IPS DF 4.7 (cell line): ENCODE data around the gene BSN.
"Not testable (repeated sequence)": the region's sequence is repeated elsewhere in the genome, so short reads cannot be mapped to it uniquely, and the experiment has no call there.

Source experiments
- DNase-seq: peaks from one replicate; pipeline ENCODE4 v3.0.0-alpha.2; 2013; ENCODE audit warnings: low spot score; ENCODE audit errors: extremely low read depth

The BSN gene

DNA sequence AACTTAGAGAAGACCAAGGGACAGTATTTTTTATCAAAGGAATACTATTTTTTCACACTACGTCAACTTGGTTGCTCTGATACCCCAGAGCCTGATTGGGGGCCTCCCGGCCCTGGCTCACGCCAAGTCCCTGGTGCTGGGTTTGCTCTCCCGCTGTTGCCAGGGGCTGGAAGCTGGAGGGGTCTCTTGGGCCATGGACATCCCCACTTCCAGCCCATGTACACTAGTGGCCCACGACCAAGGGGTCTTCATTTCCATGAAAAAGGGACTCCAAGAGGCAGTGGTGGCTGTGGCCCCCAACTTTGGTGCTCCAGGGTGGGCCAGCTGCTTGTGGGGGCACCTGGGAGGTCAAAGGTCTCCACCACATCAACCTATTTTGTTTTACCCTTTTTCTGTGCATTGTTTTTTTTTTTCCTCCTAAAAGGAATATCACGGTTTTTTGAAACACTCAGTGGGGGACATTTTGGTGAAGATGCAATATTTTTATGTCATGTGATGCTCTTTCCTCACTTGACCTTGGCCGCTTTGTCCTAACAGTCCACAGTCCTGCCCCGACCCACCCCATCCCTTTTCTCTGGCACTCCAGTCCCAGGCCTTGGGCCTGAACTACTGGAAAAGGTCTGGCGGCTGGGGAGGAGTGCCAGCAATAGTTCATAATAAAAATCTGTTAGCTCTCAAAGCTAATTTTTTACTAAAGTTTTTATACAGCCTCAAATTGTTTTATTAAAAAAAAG is 20.3 kb upstream of the BSN start:
- DNase-seq: no peak

DNA sequence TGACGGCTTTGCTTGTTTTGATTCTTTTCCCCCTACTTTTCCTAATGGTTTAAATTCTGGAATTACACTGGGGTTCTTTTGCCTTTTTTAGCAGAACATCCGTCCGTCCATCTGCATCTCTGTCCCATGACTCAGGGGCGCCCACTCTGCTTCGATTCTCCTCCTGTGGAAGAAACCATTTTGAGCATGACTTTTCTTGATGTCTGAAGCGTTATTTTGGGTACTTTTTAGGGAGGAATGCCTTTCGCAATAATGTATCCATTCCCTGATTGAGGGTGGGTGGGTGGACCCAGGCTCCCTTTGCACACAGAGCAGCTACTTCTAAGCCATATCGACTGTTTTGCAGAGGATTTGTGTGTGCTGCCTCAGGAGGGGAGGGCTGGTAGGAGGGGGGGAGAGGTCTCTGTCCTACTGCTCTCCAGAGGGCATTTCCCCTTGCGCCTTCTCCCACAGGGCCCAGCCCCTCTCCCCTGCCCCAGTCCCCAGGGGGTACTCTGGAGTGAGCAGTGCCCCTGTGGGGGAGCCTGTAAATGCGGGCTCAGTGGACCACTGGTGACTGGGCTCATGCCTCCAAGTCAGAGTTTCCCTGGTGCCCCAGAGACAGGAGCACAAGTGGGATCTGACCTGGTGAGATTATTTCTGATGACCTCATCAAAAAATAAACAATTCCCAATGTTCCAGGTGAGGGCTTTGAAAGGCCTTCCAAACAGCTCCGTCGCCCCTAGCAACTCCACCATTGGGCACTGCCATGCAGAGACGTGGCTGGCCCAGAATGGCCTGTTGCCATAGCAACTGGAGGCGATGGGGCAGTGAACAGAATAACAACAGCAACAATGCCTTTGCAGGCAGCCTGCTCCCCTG is 19.5 kb upstream of the BSN start:
- no peak for DNase-seq

DNA sequence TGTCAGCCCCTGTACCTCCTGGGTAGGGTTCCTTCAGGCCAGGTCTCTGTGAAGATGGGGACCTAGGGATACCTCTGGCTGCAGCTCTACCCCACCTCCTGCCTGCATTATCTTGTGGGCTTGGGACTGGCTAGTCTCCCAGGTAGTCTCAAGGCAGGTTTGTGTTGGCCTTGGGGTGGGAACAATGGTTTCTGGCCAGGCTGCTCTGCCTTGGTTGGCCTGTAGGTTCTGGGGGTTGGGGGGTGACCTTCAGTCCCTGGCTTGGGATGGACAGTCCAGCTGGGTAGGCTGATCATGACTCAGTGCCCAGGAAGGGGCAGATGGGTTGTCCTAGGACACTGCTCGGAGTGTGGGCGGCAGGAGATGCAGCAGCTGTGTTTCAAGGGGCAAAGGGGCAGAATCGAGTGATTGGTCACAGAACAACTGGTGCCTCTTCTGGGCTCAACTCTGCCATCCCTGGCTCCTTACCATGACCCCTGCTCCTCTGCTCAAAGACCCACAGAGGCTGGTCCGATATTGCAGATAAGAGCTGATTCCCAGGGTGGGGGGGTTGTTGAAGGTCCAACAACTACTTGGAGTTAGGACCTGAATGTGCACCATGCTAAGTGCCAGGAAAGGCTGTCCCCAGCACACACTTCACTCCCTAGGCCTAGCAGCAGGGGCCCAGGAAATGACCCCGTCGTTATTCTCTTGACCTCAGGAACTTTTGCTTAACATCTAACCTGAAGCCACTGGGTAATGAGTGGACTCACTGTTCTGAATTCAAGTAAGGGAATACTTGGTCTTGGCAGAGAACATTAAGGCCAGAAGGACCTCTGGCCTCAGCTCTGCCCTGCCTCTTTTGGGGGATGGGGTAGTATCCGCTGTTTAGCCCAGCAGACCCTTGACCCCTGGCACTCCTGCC is 18.1 kb upstream of the BSN start:
- DNase-seq: no peak

DNA sequence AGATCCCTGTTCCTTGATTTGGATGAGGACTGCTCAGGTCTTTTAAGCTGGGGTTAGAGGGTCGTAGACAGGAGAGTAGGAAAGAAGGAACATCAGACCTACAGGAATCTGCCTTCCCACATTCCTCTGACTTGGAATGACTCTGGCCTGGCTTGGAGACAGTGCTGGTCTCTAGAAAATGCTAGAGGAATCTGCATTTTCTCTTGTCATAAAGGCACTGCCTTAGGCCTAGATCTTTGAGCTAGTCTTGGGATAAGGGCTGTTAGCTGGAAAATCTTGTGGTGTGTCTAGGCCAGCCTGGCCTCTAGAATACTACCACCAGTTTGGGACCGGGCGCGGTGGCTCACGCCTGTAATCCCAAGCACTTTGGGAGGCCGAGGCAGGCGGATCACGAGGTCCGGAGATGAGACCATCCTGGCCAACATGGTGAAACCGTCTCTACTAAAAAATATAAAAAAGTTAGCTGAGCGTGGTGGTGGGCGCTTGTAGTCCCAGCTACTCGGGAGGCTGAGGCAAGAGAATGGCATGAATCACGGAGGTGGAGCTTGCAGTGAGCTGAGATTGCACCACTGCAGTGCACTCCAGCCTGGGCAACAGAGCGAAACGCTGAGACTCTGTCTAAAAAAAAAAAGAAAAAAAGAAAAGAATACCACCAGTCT is 17.3 kb upstream of the BSN start:
- DNase-seq: no peak

DNA sequence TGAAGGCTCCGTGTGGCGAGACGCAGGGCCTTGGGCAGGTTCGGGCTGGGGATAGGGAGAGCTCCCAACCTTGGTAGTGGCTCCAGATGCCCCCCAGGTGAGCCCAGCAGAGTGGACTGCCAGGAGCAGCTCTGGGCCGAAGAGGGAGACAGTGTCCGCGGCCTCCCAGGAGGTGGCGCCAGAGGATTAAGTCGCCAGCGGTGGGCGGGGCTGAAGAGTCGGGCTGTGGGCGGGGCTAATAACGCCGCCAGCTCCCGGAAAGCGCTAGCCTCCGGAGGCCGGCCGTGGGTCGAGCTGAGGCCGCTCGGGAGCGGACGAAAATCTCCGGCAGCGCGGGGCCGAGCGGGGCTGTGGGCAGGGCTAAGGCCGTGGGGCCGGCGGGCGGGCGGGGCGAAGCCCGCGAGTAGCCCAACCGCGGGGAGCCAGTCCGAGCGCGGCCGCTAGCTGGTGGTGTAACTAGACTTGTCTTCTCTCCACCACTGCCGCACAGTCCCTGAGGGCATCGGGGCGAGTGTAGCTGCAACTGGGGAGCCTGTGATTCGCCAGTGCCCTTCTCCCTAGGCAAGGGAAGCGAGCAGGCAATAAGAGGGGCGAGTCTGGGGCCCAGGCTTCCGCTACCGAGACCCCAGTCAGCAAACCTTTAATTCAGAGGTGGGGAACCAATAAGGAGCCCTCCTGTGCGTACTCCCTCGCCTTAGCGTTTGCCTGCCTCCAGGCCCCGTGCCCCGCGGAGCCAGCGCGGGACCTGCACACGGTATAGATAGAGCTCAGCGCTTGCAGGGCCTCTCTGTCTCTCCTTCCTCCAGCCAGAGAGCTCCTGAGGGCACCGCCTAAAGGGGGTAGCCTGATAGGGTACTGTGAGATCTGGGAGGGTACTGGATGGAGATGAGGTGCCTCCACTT is 14.4 kb upstream of the BSN start:
- DNase-seq: no peak

DNA sequence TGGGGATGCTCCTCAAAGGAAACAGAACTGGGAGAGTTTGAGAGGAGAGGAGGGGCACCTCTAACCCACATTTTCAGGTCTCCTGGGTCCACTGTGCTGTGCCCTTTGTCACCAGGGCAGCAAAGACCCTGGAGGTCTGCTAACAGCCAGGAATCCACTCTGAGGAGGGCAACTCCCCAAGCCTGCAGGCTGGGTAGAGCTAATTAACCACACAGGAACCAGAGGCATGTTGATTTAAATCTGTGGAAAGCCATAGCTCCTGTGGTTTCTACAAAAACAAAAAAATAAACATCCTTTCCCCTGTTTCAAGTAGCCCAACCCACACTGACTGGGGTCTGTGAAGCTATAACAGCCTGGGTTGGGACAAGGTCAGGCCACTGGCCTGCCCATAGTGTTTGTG is 2.2 kb upstream of the BSN start:
- no peak for DNase-seq

DNA sequence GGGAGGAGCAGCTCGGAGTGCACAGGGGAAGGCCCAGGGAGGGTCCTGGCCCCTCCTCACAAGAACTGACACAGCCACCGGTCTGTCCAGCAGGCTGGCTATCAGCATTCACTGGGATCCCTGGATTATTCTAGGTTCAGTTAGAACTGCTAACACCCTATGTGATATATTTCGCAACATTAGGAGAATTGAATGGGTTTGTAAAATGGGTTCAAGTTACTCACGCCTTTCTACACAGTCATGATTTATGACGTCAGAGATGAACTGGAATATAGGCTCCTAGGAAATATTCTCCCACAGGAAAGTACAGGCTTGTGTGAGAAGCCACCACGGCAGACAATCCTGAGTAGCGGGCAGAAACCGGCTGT is 969 bp upstream of the BSN start:
- no peak for DNase-seq

DNA sequence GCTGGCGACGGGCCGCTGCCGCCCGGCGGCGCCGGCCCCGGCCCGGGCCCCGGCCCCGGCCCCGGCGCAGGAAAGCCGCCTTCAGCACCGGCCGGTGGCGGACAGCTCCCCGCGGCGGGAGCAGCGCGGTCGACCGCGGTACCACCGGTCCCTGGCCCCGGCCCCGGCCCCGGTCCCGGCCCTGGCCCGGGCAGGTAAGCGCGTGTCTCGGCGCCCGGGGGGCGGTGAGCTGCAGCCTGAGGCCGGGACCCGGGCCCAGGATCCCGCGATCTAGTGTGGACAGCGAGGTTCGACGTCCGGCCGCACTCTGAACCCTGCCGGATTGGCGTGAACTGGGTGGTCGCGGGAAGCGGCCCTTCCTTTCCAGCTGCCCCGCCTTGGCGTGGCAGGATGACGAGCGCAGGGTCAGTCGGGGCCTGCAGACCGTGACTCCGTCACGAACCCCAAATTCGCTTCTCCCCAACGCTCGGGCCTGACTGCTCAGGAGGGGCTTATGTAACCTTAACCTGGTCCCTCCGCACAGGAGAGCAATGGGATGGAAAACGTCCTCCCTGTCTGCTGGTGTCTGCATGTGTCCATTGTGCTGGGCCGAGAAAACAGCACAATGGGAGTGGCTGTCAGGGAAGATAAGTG is 472 bp downstream of the BSN start:
- no peak for DNase-seq

DNA sequence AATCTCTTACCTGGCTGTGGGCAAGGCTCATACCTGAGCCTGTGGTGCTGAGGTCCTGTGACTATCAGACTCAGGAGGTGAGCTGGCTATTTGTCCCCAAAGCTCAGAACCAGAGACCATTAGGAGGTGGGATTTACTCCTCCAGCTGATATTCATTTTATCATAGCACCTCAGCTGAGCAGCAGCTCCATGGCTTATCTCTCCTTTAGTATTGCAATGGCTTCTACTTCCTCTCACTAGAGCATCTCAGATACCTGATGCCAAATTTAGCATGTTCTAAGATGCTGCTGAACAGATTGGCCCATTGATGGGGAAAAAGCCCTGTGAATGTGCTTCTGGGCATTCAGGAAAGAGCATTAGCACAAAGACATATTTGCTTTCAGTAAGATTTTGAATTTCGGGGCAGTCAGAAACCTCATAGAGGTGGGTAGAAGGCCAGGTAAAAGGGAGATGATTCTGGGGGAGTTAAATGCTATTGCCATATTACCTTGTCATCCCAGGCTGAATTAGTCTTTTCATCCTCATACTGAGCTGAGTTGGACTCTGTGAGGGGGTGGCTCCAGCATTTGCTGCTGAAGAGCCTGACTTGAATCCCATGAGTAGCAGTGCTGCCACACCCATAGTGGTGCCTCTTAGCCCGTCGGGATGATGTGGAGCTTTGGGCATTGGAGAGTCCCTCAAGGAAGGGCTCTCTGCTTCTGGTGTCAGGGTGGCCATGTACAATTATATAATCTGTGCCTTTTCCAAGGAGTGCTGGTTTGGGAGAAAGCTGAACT is 2.4 kb downstream of the BSN start:
- no peak for DNase-seq

DNA sequence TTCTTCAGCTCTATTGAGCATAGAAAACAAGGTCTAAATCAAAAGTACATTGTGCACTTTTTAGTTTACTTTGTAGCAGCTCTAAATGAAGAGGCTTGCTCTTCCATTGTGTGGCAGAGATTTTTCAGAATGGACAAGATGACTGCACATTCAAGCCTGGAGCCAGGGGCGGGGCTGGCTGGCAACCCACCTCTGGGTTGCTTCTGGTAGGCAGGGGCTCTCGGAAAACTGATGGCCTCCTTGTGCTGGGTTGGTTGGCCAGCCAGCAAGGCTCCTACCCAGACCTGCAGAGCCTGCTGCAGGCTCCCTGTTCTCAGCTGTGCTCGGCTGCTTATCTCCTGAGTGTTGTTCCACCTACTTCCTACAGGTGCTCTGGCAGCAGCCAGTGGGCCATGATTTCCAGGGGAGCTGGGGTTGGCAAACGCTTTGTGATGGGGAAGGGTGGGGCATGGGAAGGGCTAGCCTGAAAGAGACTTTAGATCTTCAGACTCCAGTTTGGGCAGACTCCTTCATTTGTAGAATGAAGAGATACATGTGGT is 8.8 kb downstream of the BSN start:
- no peak for DNase-seq

DNA sequence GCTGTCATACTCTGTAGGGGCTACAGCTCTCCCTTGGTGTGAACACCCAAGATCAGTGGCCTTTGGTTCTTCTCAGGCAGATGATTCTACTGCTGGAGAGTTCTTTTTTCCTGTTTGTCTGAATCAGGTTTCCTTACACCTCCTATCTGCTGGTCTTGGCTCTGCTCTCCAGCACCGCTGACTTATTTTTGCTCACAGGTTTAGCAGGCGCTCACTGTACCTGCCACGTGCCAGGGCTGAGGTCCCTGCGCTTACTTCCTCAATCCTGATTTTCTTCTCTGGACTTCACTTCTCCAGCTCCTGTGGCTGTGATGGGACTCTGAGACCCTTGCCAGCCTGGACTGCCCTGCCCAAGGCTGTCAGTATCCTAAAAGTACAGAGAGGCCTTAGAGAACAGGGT is 9.5 kb downstream of the BSN start:
- DNase-seq: no peak

DNA sequence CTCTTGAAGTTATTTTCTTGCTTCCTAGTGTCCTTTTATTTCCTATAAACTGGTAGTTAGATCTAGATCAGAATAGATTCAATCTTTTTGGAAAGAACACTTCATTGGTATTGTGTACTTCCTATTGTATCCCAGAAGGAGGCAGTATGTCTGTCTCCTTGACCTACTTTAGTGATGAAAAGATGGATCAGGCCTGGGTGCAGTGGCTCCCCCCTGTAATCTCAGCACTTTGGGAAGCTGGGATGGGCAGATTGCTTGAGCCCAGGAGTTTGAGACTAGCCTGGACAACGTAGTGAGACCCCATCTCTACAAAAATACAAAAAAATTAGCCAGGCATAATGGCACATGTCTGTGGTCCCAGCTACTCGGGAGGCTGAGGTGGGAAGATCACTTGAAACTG is 12.0 kb downstream of the BSN start:
- DNase-seq: no peak

DNA sequence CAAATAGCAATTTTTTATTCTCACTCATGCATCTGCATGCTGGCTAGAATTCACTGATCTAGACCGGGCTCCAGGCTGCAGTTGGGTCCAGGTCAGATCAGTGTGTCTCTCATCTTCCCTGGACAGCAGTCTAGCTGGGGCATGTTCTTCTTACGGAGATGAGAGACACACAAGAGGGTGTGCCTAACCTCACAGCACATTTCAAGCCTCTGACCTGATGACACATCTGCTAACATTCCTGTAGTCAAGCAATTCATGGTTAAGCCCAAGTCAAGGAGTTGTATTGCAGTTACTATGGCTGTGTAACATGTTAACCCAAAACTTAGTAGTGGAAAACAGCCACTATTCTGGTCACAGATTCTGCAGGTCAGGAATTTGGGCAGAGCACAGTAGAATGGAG is 13.1 kb downstream of the BSN start:
- DNase-seq: no peak

DNA sequence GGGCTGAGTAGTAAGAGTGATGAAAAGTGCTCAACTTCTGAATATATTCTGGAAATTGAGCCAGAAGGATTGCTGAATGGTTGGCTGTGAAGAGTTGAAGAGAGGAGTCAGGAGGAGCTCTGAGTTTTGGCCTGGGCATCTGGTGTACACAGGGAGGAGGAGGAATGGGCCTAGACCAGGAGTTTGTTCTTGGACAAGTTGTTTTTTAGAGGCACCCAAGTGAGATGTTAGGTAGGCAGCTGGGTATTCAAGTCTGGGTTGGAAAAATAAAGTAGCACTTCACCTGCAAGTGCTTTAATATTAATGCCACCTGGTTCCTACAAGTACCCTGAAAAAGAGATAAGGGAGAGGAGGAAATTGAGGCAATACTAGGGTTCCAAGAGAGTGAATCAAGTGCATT is 14.7 kb downstream of the BSN start:
- DNase-seq: no peak

DNA sequence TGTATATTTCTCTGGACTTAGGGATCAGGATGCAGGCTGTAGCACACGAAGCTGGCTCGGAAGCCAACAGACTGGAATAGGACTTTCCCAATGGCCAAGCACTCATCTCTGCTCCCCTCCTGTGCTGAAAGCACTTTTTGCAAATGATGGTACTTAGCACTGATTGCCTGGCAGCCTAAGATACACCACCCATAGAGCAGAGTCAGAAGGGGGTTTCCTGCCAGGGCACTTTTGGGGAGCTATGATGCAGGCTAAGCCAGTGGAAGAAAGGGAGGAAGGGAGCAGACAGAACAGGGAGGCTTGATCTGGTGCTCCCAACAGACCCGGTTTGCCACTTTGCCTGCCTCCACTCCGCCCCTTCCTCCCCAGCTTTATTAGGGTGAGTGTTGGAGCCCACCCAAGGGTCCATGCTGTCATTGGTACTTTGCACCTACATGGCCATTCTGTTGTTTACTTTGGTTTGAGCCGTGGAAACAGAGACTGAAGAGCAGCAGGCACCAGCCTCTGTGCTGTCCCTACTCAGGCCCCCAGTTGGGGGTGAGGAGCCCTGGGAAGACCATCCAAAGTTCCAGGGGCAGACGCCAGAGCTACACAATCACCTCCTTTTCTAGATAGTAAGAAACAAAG is 15.9 kb downstream of the BSN start:
- DNase-seq: no peak

DNA sequence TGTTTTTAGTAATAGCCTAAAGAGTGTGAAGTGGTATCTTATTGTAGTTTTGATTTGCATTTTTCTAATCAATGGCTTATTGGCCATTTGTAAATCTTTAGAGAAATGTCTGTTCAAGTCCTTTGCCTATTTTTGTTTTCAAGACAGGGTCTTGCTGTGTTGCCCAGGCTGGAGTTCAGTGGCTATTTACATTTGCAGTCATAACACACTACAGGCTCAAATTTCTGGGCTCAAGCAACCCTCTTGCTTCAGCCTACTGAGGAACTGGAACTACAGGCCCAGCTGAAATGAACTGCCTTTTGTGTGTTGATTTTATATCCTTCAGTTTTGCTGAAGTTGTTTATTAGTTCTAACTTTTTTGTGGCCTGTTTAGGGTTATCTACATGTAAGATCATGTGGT is 27.9 kb downstream of the BSN start:
- no peak for DNase-seq

DNA sequence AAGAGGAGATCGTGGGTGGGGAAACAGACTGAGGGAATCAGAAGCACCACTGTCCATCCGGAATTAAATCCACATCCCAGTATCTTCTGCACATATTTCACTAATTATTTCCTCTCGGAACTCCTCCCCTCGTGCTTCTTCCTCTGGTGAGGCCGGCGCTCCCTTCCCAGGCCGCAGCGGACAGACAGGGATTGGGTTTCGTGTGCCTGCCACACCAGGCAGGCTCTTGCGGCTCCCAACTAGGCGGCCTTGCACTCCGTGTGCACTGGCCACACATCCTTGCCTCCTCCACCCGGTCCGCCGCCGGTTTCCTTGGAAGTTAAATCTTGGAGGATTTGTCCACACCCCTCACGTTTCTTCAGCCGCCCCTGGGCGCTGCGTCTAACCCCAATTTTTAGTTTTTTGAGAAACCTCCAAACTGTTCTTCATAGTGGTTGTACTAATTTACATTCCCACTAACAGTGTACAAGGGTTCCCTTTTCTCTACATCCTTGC is 31.0 kb downstream of the BSN start:
- not testable (repeated sequence) for DNase-seq

DNA sequence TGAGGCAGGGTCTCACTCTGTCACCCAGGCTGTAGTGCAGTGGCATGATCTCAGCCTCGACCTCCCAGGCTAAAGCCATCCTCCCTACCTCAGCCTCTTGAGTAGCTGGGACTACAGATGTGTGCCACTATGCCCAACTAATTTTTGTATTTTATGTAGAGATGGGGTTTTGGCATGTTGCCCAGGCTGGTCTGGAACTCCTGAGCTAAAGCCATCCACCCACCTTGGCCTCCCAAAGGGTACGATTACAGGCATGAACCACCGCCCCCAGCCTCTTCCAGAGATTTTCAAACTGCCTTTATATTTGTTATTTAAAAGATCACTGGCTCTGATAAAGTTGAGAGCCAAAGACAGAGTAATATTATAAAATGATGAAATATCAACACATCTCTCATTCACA is 37.3 kb downstream of the BSN start:
- DNase-seq: no peak
